Right cardiac atrium (tissue), 5 donors: ENCODE results near the gene CSAD. TPM values are rescaled to one million over a fixed set of nuclear protein-coding genes. Genes with fewer than 3 reads are reported as not detected.
"Not testable (repeated sequence)": the region's sequence is repeated elsewhere in the genome, so short reads cannot be mapped to it uniquely, and the experiment has no call there.

ENCODE experiments used
- ATAC-seq, 2 donors: fragments of 200-7000 bp; cut with Tn5 transposase; one replicate each; pipeline versions ENCODE4 v1.8.0 to v1.9.1; 2020; ENCODE audit warnings: moderate library complexity in 2 of 2, mild to moderate bottlenecking in 1 of 2
- DNase-seq, 3 donors: peaks; one replicate each; pipeline ENCODE4 v3.0.0-alpha.2; 2020
- H3K27ac ChIP-seq: one replicate; pipeline ENCODE4 v1.5.1; 2013; ENCODE audit warnings: mild to moderate bottlenecking, low read length, control low read depth, moderate library complexity
- H3K27me3 ChIP-seq: one replicate; pipeline ENCODE4 v1.6.1; 2013; ENCODE audit not compliant: control insufficient read depth, insufficient read depth
- H3K4me1 ChIP-seq: one replicate; pipeline ENCODE4 v1.6.1; 2013; ENCODE audit warnings: low read length; ENCODE audit not compliant: control insufficient read depth, insufficient read depth
- H3K4me3 ChIP-seq: one replicate; pipeline ENCODE4 v1.5.1; 2013; ENCODE audit warnings: low read length, control low read depth
- H3K9me3 ChIP-seq: one replicate; pipeline ENCODE4 v1.6.1; 2013; ENCODE audit warnings: low read length; ENCODE audit not compliant: control insufficient read depth
- WGBS: extraction: QIAGEN DNeasy Blood & Tissue Kit; methylation state at CpG from one replicate; pipeline ENCODE4 v1.1.7; 2013; 5-methylcytosine and 5-hydroxymethylcytosine counted together
- intact Hi-C, 4 donors: fragments of 100-400 bp; cut with DNase I; formaldehyde crosslinking; loops; one replicate each; pipeline versions ENCODE4 v1.11.0 to v1.14.0; 2022 to 2023
- polyA plus RNA-seq: library from polyadenylated mRNA; stranded (reverse); fragments of 200-250 nt; gene quantifications from one replicate; pipeline ENCODE4 v1.2.3, GENCODE V29; 2013
- total RNA-seq, 4 donors: library from RNA; stranded (reverse); fragmentation: NEBNext Ultra II Directional; extraction: Animal tissue kit (Norgen Biotek cat#: 25700); gene quantifications; one replicate each; pipeline ENCODE4 v1.2.1, GENCODE V29; 2021
- donor health status: healthy with polysubstance abuse.
- donor health status: DM: no; HTN: yes; CAD: no.
- donor health status: DM: no; HTN: no; CAD: no.
- donor health status: DM: no; HTN: yes; CAD: no; lungs with severe emphysema.
- donor health status: DM: yes; HTN: yes; CAD: no.

The CSAD gene
- total and polyA plus RNA-seq, 5 donors: 10.3 to 16.2 (median 12.5) TPM

- 40% methylated on average over 14 of the region's 14 CpGs for WGBS
- peak; percentile 82 to 88 (median 85) for DNase-seq
- intact Hi-C loops: loop anchor here in 2 of 4 donors (10.0 kb wide), 1 partner anchor 125 kb away; no protein-coding TSS in a partner anchor
- Histone ChIP-seq H3K27me3 (no peaks in the 10 kb centered on the region), H3K9me3 (no peaks in the 10 kb centered on the region), H3K27ac (no peak overlapping the region), H3K4me3 (no peak overlapping the region), H3K4me1 (no peaks in the 10 kb centered on the region)
- peak; percentile 72 to 73 for ATAC-seq
Observed at GRCh38 chr12:53190108-53190729, 9.5 kb upstream of the CSAD start.

- Histone ChIP-seq H3K9me3 (no peaks in the 10 kb centered on the region), H3K27ac (no peak overlapping the region), H3K27me3 (no peaks in the 10 kb centered on the region), H3K4me1 (peaks cover 5% of the 10 kb centered on the region), H3K4me3 (no peak overlapping the region)
- intact Hi-C loops: loop anchor here in 1 of 4 donors (5.0 kb wide), 1 partner anchor 120 kb away; no protein-coding TSS in a partner anchor
- DNase-seq (no peak), ATAC-seq (no peak)
- WGBS: 85% methylated on average over 15 of the region's 15 CpGs
Observed at GRCh38 chr12:53187145-53187899, 6.6 kb upstream of the CSAD start.

- Histone ChIP-seq H3K4me3 (no peak overlapping the region), H3K4me1 (peaks cover 8% of the 10 kb centered on the region), H3K9me3 (no peaks in the 10 kb centered on the region), H3K27me3 (no peaks in the 10 kb centered on the region), H3K27ac (no peak overlapping the region)
- 84% methylated on average over 4 of the region's 4 CpGs for WGBS
- intact Hi-C loops: loop anchor here in 1 of 4 donors (5.0 kb wide), 1 partner anchor 119 kb away; no protein-coding TSS in a partner anchor
- ATAC-seq: no peak
- no peak for DNase-seq
Observed at GRCh38 chr12:53186745-53187144, 6.0 kb upstream of the CSAD start.

- WGBS: 96% methylated on average over 3 of the region's 3 CpGs
- H3K27ac ChIP-seq: no peak overlapping the region
- intact Hi-C loops: loop anchor here in 1 of 4 donors (5.0 kb wide), 1 partner anchor 118 kb away; no protein-coding TSS in a partner anchor
- no peaks in the 10 kb centered on the region for H3K9me3 ChIP-seq
- no peak overlapping the region for H3K4me3 ChIP-seq
- H3K4me1 ChIP-seq: peaks cover 10% of the 10 kb centered on the region
- ATAC-seq: no peak
- DNase-seq: no peak
- H3K27me3 ChIP-seq: no peaks in the 10 kb centered on the region
Observed at GRCh38 chr12:53185582-53186153, 4.9 kb upstream of the CSAD start.

GRCh38 chr12:53184828-53185227 lies 4.1 kb upstream of the CSAD start:
- H3K4me1 ChIP-seq: peaks cover 10% of the 10 kb centered on the region
- intact Hi-C loops: loop anchor here in 1 of 4 donors (5.0 kb wide), 1 partner anchor 118 kb away; no protein-coding TSS in a partner anchor
- ATAC-seq (no peak), DNase-seq (no peak)
- H3K27ac ChIP-seq: no peak overlapping the region
- H3K9me3 ChIP-seq: no peaks in the 10 kb centered on the region
- H3K4me3 ChIP-seq: no peak overlapping the region
- H3K27me3 ChIP-seq: no peaks in the 10 kb centered on the region
- 92% methylated on average over 6 of the region's 6 CpGs for WGBS

GRCh38 chr12:53182903-53183302 lies 2.2 kb upstream of the CSAD start:
- Histone ChIP-seq H3K27me3 (no peaks in the 10 kb centered on the region), H3K4me1 (peaks cover 11% of the 10 kb centered on the region), H3K27ac (no peak overlapping the region), H3K4me3 (no peak overlapping the region), H3K9me3 (no peaks in the 10 kb centered on the region)
- 58% methylated on average over 2 of the region's 2 CpGs for WGBS
- intact Hi-C loops: no loop called here
- DNase-seq: no peak
- ATAC-seq: no peak

GRCh38 chr12:53181935-53182334 lies 1.2 kb upstream of the CSAD start:
- H3K27me3 ChIP-seq: no peaks in the 10 kb centered on the region
- peaks cover 11% of the 10 kb centered on the region for H3K4me1 ChIP-seq
- intact Hi-C loops: no loop called here
- H3K4me3 ChIP-seq: peak overlapping the region; percentile 70
- peak overlapping the region; percentile 23 for H3K27ac ChIP-seq
- no peaks in the 10 kb centered on the region for H3K9me3 ChIP-seq
- ATAC-seq (no peak), DNase-seq (no peak)
- 64% methylated on average over 2 of the region's 2 CpGs for WGBS

- H3K27me3 ChIP-seq: no peaks in the 10 kb centered on the region
- peaks cover 11% of the 10 kb centered on the region for H3K4me1 ChIP-seq
- peak overlapping the region; percentile 70 for H3K4me3 ChIP-seq
- DNase-seq: peak; percentile 76 to 93 (median 93)
- H3K9me3 ChIP-seq: no peaks in the 10 kb centered on the region
- ATAC-seq: peak; percentile 87 to 88
- WGBS: under 1% methylated on average over 56 of the region's 57 CpGs
- intact Hi-C loops: no loop called here
- peak overlapping the region; percentile 88 for H3K27ac ChIP-seq
Observed at GRCh38 chr12:53180931-53181645, 363 bp upstream of the CSAD start.

- H3K4me1 ChIP-seq: peaks cover 11% of the 10 kb centered on the region
Observed at GRCh38 chr12:53179687-53180219, 972 bp downstream of the CSAD start.

GRCh38 chr12:53178803-53179202 lies 1.9 kb downstream of the CSAD start:
- H3K27ac ChIP-seq: not testable (repeated sequence)
- 96% methylated on average over 14 of the region's 14 CpGs for WGBS

More at GRCh38 chr12:53179687-53180219, 972 bp downstream of the CSAD start:
- DNase-seq (peak in 2 of 3 donors; percentile 30 to 63), ATAC-seq (peak; percentile 12 to 38)
- Histone ChIP-seq H3K27me3 (no peaks in the 10 kb centered on the region), H3K27ac (peak overlapping the region; percentile 99), H3K9me3 (no peaks in the 10 kb centered on the region), H3K4me3 (peak overlapping the region; percentile 70)
- WGBS: 16% methylated on average over 12 of the region's 12 CpGs
- intact Hi-C loops: no loop called here

More at GRCh38 chr12:53178803-53179202, 1.9 kb downstream of the CSAD start:
- intact Hi-C loops, H3K4me3 ChIP-seq, H3K9me3 ChIP-seq, DNase-seq, ATAC-seq, H3K27me3 ChIP-seq: not testable (repeated sequence)
- peaks cover 11% of the 10 kb centered on the region for H3K4me1 ChIP-seq
